Measurements from ENCODE around the gene RSPH1. TPM values are rescaled to one million over a fixed set of nuclear protein-coding genes. Genes with fewer than 3 reads are reported as not detected.

The RSPH1 gene
- total RNA-seq, 2 donors from 2014 or later, result 0.25 TPM; not detected in 1

GRCh38 chr21:42423197-42423675, 72.8 kb downstream of the RSPH1 start:
- Mint-ChIP-seq H3K4me1 (ENCODE audit: low read depth in 2 of 2) (peaks cover 67 to 87% of the 10 kb centered on the region in 2 donors), H3K36me3 (peaks cover 23% of the 10 kb centered on the region), H3K9me3 (no peaks in the 10 kb centered on the region), H3K27me3 (peaks cover 19 to 35% of the 10 kb centered on the region in 2 donors), H3K4me3 (peak overlapping the region; percentile 85), H3K27ac (peak overlapping the region; percentile 74 to 78)
- no peak for DNase-seq (ENCODE audit: low spot score)
- ATAC-seq, result peak; percentile 66 to 68

Other genes starting within 250 kb of the RSPH1 start
- not detected for gene TFF3, start 180.8 kb downstream of the RSPH1 start, total RNA-seq
- not detected for gene TFF2, start 145.2 kb downstream of the RSPH1 start, total RNA-seq
- not detected for gene TFF1, start 129.7 kb downstream of the RSPH1 start, total RNA-seq
- gene TMPRSS3, start 100.2 kb downstream of the RSPH1 start, total RNA-seq, result 1 to 10 TPM in 1 of 2 donors, under 1 TPM in 1; 0.19 to 8.4 TPM
- 1 to 10 TPM; 1.7 to 9.2 TPM for gene UBASH3A, start 92.3 kb downstream of the RSPH1 start, total RNA-seq
- 10 to 100 TPM; 17.2 to 22.5 TPM for gene SLC37A1, start 17.6 kb upstream of the RSPH1 start, total RNA-seq
- 1 to 10 TPM; 1.4 to 2.2 TPM for gene PDE9A, start 157.4 kb upstream of the RSPH1 start, total RNA-seq